Muscle of arm (tissue), 12 donors: ENCODE measurements around the gene SCG3. TPM values are rescaled to one million over a fixed set of nuclear protein-coding genes. Genes with fewer than 3 reads are reported as not detected.

ENCODE experiments used
- DNase-seq: peaks from one replicate; pipeline ENCODE4 v3.0.0-alpha.2; 2013
- polyA plus RNA-seq, 12 donors: library from polyadenylated mRNA; unstranded; fragments of 120-200 nt; gene quantifications; one replicate each; pipeline ENCODE4 v1.2.1, GENCODE V29; 2013; ENCODE audit not compliant: insufficient read length in 12 of 12

SCG3 gene
- polyA plus RNA-seq, 12 donors, result 0.07 to 1.7 (median 0.48) TPM; not detected in 3

DNA sequence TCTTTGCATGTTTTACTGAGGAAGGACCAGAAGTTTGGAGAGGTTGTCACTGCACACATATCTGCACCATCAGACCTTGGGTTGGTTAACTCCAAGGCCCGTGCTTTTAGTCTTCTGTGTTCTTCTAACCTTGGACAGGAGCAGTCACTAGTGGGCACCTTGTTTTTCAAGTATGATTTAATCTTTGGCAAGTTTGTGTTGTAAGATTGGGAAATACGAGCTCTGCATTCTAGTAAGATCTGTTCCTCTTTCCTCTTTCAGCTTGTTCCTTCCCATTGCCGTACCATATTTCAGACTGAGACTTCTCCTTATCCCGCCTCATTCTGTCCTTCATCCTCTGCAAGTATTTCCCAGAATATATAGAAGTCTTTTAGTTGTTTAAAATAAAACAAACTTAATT, 75.2 kb downstream of the SCG3 start:
- DNase-seq, result no peak

DNA sequence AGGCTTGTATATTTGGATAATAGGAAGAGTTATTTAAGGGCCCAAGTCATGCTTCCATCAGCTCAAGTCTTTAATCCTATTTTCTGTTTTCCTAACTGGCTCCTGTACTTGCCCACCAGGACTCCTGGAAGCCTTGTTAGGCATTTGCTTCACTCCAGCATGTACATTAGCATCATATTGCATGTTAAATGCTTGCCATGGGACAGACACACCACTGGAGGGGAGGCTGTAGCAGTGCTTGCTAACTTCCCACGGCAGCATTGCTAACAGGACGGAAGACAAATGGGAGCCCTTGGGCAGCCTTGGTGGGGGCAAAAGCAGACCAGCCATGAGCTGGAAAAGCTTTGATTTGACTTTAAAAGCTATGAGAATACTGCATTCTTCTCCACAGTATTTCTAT, 76.1 kb downstream of the SCG3 start:
- no peak for DNase-seq

DNA sequence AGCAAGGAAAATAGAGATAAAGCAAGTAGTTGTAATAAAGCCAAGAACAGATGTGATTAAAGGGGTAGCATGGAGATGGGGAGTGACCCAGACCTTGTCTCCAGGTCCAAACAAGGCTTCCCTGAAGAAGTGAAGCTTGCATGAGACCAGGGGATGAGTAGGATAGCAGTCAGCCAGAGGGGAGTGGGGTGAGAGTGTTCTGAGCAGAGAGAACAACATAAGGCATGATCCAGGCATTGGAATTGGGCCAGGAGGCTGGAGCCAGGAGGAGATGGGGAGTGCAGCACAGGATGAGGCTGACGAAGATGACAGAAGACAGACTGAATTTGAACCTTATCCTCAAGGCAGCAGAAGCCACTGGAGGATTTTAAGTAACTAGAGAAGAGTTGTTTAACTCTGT, 77.3 kb downstream of the SCG3 start:
- peak; percentile 76 for DNase-seq

DNA sequence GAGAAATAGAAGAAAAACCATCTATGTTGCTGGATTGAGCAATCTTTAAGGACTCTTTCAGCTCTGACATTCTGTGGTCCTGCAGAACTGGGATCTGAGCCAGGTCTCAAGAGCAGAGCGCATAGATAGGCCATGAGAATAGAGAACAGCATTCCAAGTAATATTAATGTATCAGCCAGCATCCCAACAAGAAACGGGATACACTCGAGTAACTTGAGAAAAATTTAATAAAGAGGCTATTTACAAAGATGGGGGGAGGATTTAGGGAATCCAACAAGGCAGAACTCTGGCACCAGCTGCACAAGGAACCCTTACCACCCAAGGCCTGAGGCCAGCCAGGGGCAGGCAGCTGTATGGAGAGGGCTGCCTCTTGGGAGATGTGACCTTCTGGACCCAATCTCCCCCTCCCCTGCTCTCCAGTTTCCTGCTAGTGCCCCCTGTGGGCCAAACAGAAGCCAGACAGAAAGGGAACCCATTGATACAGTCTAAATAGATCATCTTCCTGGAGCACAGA, 78.3 kb downstream of the SCG3 start:
- DNase-seq, result peak; percentile 73

DNA sequence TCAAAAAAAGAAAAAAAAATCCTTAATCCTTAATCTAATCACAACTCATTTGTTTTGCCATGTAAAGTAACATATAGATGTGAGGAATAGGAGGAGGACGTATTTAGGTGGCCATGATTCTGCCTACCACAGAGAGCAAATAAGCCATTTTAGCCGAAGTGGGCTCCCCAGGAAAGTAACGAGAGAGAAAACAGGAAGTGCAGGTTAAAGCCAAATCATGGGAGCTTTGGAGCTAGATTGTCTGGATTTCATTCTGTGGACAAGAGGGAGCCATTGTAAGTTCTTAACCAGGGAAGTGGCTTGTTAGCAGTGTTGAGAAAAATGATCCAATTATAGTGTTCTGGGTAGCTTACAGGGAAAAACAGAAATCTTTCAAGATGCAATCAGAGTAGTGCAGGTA, 79.5 kb downstream of the SCG3 start:
- no peak for DNase-seq

DNA sequence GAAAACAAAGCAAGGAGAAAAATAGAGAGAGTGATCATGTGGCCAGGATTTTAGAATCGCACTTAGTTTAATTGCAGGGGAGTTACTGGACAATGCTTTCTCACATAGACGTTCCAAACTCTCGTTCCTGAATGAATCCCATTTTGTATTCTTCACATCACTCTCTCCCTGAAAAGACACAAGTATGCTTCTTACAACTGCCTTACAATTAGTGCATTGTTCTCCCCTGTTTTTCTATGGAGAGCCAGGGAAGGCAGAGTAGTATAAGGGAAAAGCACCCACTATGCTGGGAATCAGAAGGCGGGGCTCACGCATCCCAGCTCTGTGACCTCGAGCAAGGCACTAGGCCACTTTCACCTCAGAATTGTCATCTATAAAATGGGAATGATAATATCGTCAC, 84.4 kb downstream of the SCG3 start:
- DNase-seq, result no peak

DNA sequence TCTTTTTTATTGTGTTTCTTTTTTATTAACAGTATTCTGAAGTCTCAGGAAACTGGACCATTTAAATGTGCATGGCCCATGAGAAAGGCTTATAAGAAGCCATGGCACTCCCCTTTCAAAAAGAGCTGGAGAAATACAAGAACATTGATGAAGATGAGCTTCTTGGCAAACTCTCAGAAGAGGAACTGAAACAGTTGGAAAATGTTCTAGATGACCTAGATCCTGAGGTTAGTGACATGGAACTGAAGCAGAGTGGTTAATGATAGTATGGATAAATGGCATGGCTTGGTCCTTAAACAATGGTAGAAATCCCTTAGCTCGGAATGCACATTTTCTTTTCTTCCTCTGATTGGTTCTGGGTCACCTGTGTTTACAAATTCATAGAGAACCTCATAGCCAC, 85.0 kb downstream of the SCG3 start:
- DNase-seq, result no peak

DNA sequence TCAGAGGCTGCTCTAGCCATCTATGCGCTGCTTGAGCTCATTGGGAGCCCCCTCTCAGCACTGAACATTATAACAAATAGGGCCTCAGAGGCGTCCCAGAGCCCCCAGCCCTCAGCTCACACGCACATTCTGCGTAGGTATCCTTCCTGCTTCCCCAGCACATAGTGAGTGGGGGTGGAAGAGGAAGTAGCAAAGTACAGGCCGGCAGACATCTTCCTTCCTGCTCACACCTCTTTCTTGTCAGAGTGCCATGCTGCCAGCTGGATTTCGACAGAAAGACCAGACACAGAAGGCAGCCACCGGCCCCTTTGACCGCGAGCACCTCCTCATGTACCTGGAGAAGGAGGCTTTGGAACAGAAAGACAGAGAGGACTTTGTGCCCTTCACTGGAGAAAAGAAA, 86.7 kb downstream of the SCG3 start:
- DNase-seq, result no peak

Other genes with a start within 250 kb of the SCG3 start
- 10 to 100 TPM in 11 of 12 donors, not detected in 1; 13.2 to 47.3 (median 25.6) TPM for gene DMXL2, start 58.7 kb upstream of the SCG3 start, polyA plus RNA-seq
- 10 to 100 TPM in 3 of 12 donors, 1 to 10 TPM in 7, not detected in 2; 5.8 to 11.0 (median 7.9) TPM for gene LYSMD2, start 56.2 kb downstream of the SCG3 start, polyA plus RNA-seq
- gene TMOD2, start 70.1 kb downstream of the SCG3 start, polyA plus RNA-seq, result 10 to 100 TPM in 3 of 12 donors, 1 to 10 TPM in 8, not detected in 1; 6.7 to 15.8 (median 8.3) TPM
- 10 to 100 TPM; 14.4 to 50.0 (median 20.2) TPM for gene TMOD3, start 148.2 kb downstream of the SCG3 start, polyA plus RNA-seq